K562 (cell line): ENCODE data around the gene AMIGO3. TPM values are rescaled to one million over a fixed set of nuclear protein-coding genes. Genes with fewer than 3 reads are reported as not detected.

ENCODE experiments used
- ATAC-seq: fragments of 200-7000 bp; cut with Tn5 transposase; 3 replicates; pipeline ENCODE4 v1.9.1; 2020; ENCODE audit warnings: moderate library complexity
- BruUV-seq: library from RNA; stranded (reverse); fragments of 400-500 nt; replicated peaks from 2 replicates; lab custom pipeline; 2021; lab: Mats Ljungman, UMichigan
- CTCF ChIA-PET: fragments of 300-600 bp; formaldehyde crosslinking; extraction: SDS; loops from one replicate; lab custom pipeline; 2021; ENCODE audit warnings: low intra/inter-chr PET ratio; lab: Yijun Ruan, JAX
- POLR2A ChIA-PET: fragments of 300-600, 350-650 bp; sonication (Branson Sonifier 250); formaldehyde crosslinking; extraction: SDS; loops from one replicate; lab custom pipeline; 2021; ENCODE audit warnings: antibody characterized with exemption, inconsistent platforms; lab: Yijun Ruan, JAX
- DNase-seq, 4 experiments: peaks; one replicate each; pipeline versions ENCODE4 v3.0.0 to v3.0.0-alpha.2; 2011 to 2018; ENCODE audit warnings: low spot score in 3 of 4, mixed read lengths in 3 of 4; ENCODE audit errors: extremely low read depth in 1 of 4
- FAIRE-seq: peaks from 2 replicates; lab custom pipeline; 2011; peaks lifted over from hg19 to GRCh38; lab: Jason Lieb, UNC
- H2AFZ ChIP-seq: 2 replicates; pipeline ENCODE4 v1.6.0; 2011; ENCODE audit warnings: low read depth, low read length, control low read depth, inconsistent platforms
- H3K27ac ChIP-seq: fragments of 200-600 bp; 3 replicates; pipeline ENCODE4 v1.8.0; 2011; ENCODE audit warnings: low read depth, mild to moderate bottlenecking, control low read depth, inconsistent platforms, low read length, moderate library complexity, mixed read lengths; ENCODE audit errors: extremely low read depth
- H3K27me3 ChIP-seq, 2 experiments: fragments of 300-600 bp in 1 of 2; 2 replicates in 1 of 2; 3 replicates in 1 of 2; pipeline versions ENCODE4 v1.6.0 to v1.8.0; 2011; ENCODE audit warnings: inconsistent platforms in 2 of 2, low read length in 2 of 2, mild to moderate bottlenecking in 1 of 2, mixed read lengths in 1 of 2, moderate library complexity in 1 of 2; ENCODE audit not compliant: control insufficient read depth in 2 of 2, insufficient read depth in 2 of 2
- H3K36me3 ChIP-seq: fragments of 300-600 bp; 3 replicates; pipeline ENCODE4 v1.8.0; 2011; ENCODE audit warnings: mild to moderate bottlenecking, low read length, inconsistent platforms; ENCODE audit not compliant: control insufficient read depth, insufficient read depth
- H3K4me1 ChIP-seq, 2 experiments: fragments of 200-600 bp in 1 of 2; replicated peaks in 1 of 2; 2 replicates in 1 of 2; 3 replicates in 1 of 2; pipeline versions ENCODE4 v1.5.1 to v1.8.0; 2011; ENCODE audit warnings: inconsistent platforms in 2 of 2, low read length in 2 of 2, mild to moderate bottlenecking in 1 of 2, mixed read lengths in 1 of 2, moderate library complexity in 1 of 2; ENCODE audit not compliant: control insufficient read depth in 2 of 2, insufficient read depth in 2 of 2
- H3K4me2 ChIP-seq: 2 replicates; pipeline ENCODE4 v1.6.1; 2011; ENCODE audit warnings: low read length, control low read depth, inconsistent platforms, mixed read lengths; ENCODE audit not compliant: insufficient read depth
- H3K4me3 ChIP-seq: fragments of 200-600 bp; sonication (generic), shearing (Covaris generic); 2 replicates; pipeline ENCODE4 v1.5.1; 2016; ENCODE audit warnings: control low read depth, inconsistent platforms
- H3K79me2 ChIP-seq: fragments of 200-600 bp; 3 replicates; pipeline ENCODE4 v1.8.0; 2011; ENCODE audit warnings: low read length, inconsistent platforms; ENCODE audit not compliant: control insufficient read depth, insufficient read depth
- H3K9ac ChIP-seq, 2 experiments: 2 replicates each; pipeline versions ENCODE4 v1.6.0 to v1.6.1; 2011; ENCODE audit warnings: low read depth in 2 of 2, low read length in 2 of 2, control low read depth in 1 of 2, inconsistent platforms in 1 of 2, mild to moderate bottlenecking in 1 of 2, mixed read lengths in 1 of 2; ENCODE audit not compliant: insufficient read depth in 1 of 2
- H3K9me1 ChIP-seq: one replicate; pipeline ENCODE4 v1.6.0; 2011; ENCODE audit warnings: inconsistent platforms, mild to moderate bottlenecking, low read length, moderate library complexity; ENCODE audit not compliant: control insufficient read depth, insufficient read depth
- H3K9me3 ChIP-seq: replicated peaks from 2 replicates; pipeline ENCODE4 v1.5.1; 2011; ENCODE audit warnings: low read depth, low read length, inconsistent platforms; ENCODE audit not compliant: control insufficient read depth, insufficient read depth
- H4K20me1 ChIP-seq: replicated peaks from 2 replicates; pipeline ENCODE4 v1.6.1; 2011; ENCODE audit warnings: low read length, inconsistent platforms, mixed read lengths; ENCODE audit not compliant: control insufficient read depth, insufficient read depth
- ETV6 ChIP-seq, 3 experiments: fragments of 150-350 bp in 1 of 3; sonication (generic) in 1 of 3; formaldehyde crosslinking in 1 of 3; IDR thresholded peaks; 2 replicates each; pipeline versions ENCODE4 v1.6.1 to v1.8.0; 2014 to 2022; ENCODE audit warnings: borderline replicate concordance in 2 of 3, low read depth in 2 of 3, antibody characterized with exemption in 1 of 3, low read length in 1 of 3, mild to moderate bottlenecking in 1 of 3, missing genetic modification reagents in 1 of 3
- KHSRP ChIP-seq: fragments of 450-650 bp; IDR thresholded peaks from 2 replicates; pipeline ENCODE4 v1.6.1; 2017
- POLR2A ChIP-seq: fragments of 450-650 bp; conservative IDR thresholded peaks from 2 replicates; pipeline ENCODE4 v1.6.1; 2016
- SMARCB1 ChIP-seq: IDR thresholded peaks from 2 replicates; pipeline ENCODE4 v1.6.1; 2011; ENCODE audit warnings: improper control_type of control experiment, low read depth; ENCODE audit not compliant: insufficient read length
- SREBF2 ChIP-seq: sonication (generic); formaldehyde crosslinking; IDR thresholded peaks from 2 replicates; pipeline ENCODE4 v1.4.0; 2020; ENCODE audit warnings: mild to moderate bottlenecking, missing genetic modification reagents
- ZNF436 ChIP-seq: fragments of 250-450, 450-650 bp; sonication (Bioruptor Pico); formaldehyde crosslinking; IDR thresholded peaks from 2 replicates; pipeline ENCODE4 v1.7.0; 2020; ENCODE audit warnings: mild to moderate bottlenecking
- WGBS: fragments of 100-300 bp; shearing (Covaris generic); methylation state at CpG from one replicate; pipeline ENCODE4 v1.1.6; 2016; ENCODE audit warnings: low coverage, mixed read lengths; ENCODE audit not compliant: insufficient coverage; ENCODE audit errors: missing lambda C conversion rate; 5-methylcytosine and 5-hydroxymethylcytosine counted together
- in situ Hi-C: fragments of 300-500 bp; cut with MboI; formaldehyde crosslinking; loops from 4 replicates; pipeline ENCODE4 v1.15.0; 2018; ENCODE audit warnings: inconsistent platforms, mixed read lengths
- intact Hi-C: fragments of 100-400 bp; cut with micrococcal nuclease; formaldehyde crosslinking; loops from 2 replicates; pipeline ENCODE4 v1.14.2; 2022
- polyA plus RNA-seq, 8 experiments: library from polyadenylated mRNA; depleted of rRNA in 4 of 8; stranded (reverse) in 5 of 8; unstranded in 3 of 8; fragments of >200 nt; fragmentation: Nextera tagmentation in 2 of 8; fragmentation: Illumina TruSeq in 1 of 8; extraction: Ambion mirVana in 2 of 8; extraction: Trizol in 1 of 8; gene quantifications; 2 replicates each; pipeline versions ENCODE4 v1.2.1 to v1.2.3, GENCODE V29; 2011 to 2014; ENCODE audit warnings: inconsistent platforms in 1 of 8, missing spikeins in 1 of 8
- total RNA-seq, 7 experiments: library from RNA; depleted of rRNA in 6 of 7; stranded (reverse); fragments of >200 nt in 6 of 7; fragmentation: Illumina TruSeq in 2 of 7; extraction: Trizol in 2 of 7; gene quantifications; 2 replicates each; pipeline versions ENCODE4 v1.2.1 to v1.2.3, GENCODE V29; 2011 to 2021; ENCODE audit warnings: low replicate concordance in 1 of 7
- TF ChIP-seq, protein P1 (sequence below): fragments of 250-450 bp; sonication (Bioruptor Pico); IDR thresholded peaks from 2 replicates; pipeline ENCODE4 v1.4.0; 2020; ENCODE audit warnings: mild to moderate bottlenecking

Gene AMIGO3
- total and polyA plus RNA-seq, 9 of the 15 experiments (the other 6 are each of a cell fraction or from before 2014, with no cell fraction given) = 0.13 to 2.8 (median 0.44) TPM; not detected in 4

DNA sequence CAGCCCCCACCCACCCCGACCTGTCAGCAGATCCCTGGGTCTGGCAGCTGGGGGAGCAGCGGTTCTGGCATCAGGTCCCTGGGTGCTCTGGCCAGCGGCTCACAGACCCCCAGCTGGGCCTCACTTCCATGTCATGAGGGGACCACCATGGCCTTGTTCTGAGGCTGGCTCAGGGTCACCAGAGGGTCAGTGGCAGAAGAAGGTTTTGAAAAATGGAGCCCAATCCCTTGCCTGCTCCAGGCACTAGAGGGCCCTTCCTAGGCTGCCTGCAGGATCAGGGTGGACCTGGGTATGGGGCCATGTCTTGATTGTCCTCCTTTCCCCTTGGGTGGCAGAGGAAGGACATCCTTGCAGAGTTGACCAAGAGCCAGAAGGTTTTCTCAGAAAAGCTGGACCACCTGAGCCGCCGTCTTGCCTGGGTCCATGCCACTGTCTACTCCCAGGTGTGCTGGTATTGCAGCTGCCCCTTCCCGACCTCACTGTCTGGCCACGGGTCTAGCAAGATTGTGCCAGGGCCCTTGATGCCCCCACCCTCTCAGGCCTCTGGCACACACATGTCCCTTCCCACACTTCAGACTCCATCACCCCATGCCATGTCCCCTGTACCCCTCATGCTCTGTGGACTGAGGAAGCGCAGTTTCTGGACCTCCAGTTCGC lies 12.9 kb downstream of the AMIGO3 start:
- Histone ChIP-seq H3K4me1 (peaks cover 0 to 6% of the 10 kb centered on the region in 2 experiments; a peak in 2 of 5 replicates), H4K20me1 (no peaks in the 10 kb centered on the region), H3K36me3 (peaks cover 54% of the 10 kb centered on the region; the same call in 2 of the 3 replicates), H3K4me3 (no peak overlapping the region), H3K9ac (no peak overlapping the region), H3K9me1 (no peaks in the 10 kb centered on the region), H3K4me2 (no peak overlapping the region), H3K79me2 (no peaks in the 10 kb centered on the region), H2AFZ (no peak overlapping the region), H3K27me3 (no peaks in the 10 kb centered on the region), H3K27ac (no peak overlapping the region), H3K9me3 (no peaks in the 10 kb centered on the region)
- POLR2A ChIA-PET = no interaction called here
- no peak for DNase-seq
- 83% methylated on average over 5 of the region's 9 CpGs for WGBS
- in situ Hi-C loops (no loop called here), intact Hi-C loops (no loop called here)
- BruUV-seq = no TSS peak
- CTCF ChIA-PET = no interaction called here
- TF ChIP-seq KHSRP (no peak), POLR2A (0 out of 2 replicates have a peak, but pooled peaks have one; percentile 13)
- ATAC-seq = no peak
- no peak for FAIRE-seq

DNA sequence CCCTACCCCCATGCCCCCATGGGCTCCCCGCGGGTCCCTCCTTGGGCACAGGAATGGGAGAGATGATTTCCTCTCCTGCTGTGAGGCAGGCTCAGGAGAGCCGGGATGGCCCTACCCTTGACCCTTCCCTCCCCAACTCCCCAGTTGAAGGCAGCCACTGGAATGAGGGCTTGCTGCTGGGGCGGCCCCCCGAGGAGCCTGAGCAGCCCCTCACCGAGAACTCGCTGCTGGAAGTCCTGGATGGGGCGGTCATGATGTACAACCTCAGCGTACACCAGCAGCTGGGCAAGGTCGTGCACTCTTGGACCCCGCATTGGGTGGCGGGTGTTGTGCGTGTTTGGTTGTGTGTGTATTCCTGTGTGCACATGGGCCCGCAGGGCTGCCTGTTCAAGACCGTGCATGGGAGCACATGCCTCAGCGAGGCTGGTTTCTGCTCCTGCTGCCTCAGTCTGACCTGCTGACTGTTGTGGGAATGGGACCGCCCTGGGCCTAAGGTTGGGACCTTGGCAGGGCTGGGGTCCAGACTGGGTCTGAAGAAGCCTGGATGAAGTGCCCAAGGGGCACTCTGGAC lies 14.0 kb downstream of the AMIGO3 start:
- ChIA-PET CTCF (no interaction called here), POLR2A (no interaction called here)
- no peak overlapping the region for H3K4me2 ChIP-seq
- in situ Hi-C loops = no loop called here
- no peaks in the 10 kb centered on the region for H3K9me1 ChIP-seq
- H2AFZ ChIP-seq = no peak overlapping the region
- BruUV-seq = no TSS peak
- intact Hi-C loops = no loop called here
- peaks cover 65% of the 10 kb centered on the region; the same call in 2 of the 3 replicates for H3K36me3 ChIP-seq
- ATAC-seq (no peak), DNase-seq (no peak), FAIRE-seq (no peak)
- no peak overlapping the region for H3K27ac ChIP-seq
- H3K9ac ChIP-seq = no peak overlapping the region
- H3K79me2 ChIP-seq = no peaks in the 10 kb centered on the region
- no peak overlapping the region for H3K4me3 ChIP-seq
- peaks cover 0 to 6% of the 10 kb centered on the region in 2 experiments; a peak in 2 of 5 replicates for H3K4me1 ChIP-seq
- no peaks in the 10 kb centered on the region for H4K20me1 ChIP-seq
- no peaks in the 10 kb centered on the region for H3K9me3 ChIP-seq
- 94% methylated on average over 8 of the region's 17 CpGs for WGBS
- no peaks in the 10 kb centered on the region for H3K27me3 ChIP-seq
- TF ChIP-seq, protein P1, sequence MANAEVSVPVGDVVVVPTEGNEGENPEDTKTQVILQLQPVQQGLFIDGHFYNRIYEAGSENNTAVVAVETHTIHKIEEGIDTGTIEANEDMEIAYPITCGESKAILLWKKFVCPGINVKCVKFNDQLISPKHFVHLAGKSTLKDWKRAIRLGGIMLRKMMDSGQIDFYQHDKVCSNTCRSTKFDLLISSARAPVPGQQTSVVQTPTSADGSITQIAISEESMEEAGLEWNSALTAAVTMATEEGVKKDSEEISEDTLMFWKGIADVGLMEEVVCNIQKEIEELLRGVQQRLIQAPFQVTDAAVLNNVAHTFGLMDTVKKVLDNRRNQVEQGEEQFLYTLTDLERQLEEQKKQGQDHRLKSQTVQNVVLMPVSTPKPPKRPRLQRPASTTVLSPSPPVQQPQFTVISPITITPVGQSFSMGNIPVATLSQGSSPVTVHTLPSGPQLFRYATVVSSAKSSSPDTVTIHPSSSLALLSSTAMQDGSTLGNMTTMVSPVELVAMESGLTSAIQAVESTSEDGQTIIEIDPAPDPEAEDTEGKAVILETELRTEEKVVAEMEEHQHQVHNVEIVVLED (CRISPR knock-in tag) = no peak
- TF ChIP-seq SREBF2 = no peak
- no peak for TF ChIP-seq SMARCB1
- TF ChIP-seq ZNF436 (CRISPR knock-in tag) = no peak
- no peak for TF ChIP-seq KHSRP
- no peak for TF ChIP-seq ETV6 (IDR thresholded peaks at IDR 0.05; ENCODE audit: borderline replicate concordance in 1 of 2, low read depth in 2 of 2, low read length in 1 of 2)
- TF ChIP-seq ETV6 (CRISPR knock-in tag; IDR thresholded peaks at IDR 0.05; ENCODE audit: borderline replicate concordance) = no peak
